Spleen (tissue), 11 donors: ENCODE measurements around the gene PDE8B. TPM values are rescaled to one million over a fixed set of nuclear protein-coding genes. Genes with fewer than 3 reads are reported as not detected.

Experiments used
- DNase-seq: peaks from one replicate; pipeline ENCODE4 v3.0.0-alpha.2; 2020
- H3K27ac ChIP-seq, 8 donors: fragments of 200-600 bp; sonication (generic) in 7 of 8; 1 replicate in 4 of 8; 2 replicates in 4 of 8; pipeline versions ENCODE4 v1.5.0 to v1.8.0; 2016 to 2021; ENCODE audit warnings: inconsistent platforms in 4 of 8, mild to moderate bottlenecking in 4 of 8, moderate library complexity in 1 of 8
- H3K27me3 ChIP-seq, 7 donors: fragments of 200-600 bp; sonication (generic) in 6 of 7; replicated peaks in 1 of 7; 1 replicate in 4 of 7; 2 replicates in 3 of 7; pipeline versions ENCODE4 v1.5.0 to v1.8.0; 2016 to 2021; ENCODE audit warnings: inconsistent platforms in 3 of 7, mild to moderate bottlenecking in 1 of 7
- H3K36me3 ChIP-seq, 6 donors: fragments of 200-600 bp; sonication (generic) in 5 of 6; 1 replicate in 4 of 6; 2 replicates in 2 of 6; pipeline versions ENCODE4 v1.5.0 to v1.8.0; 2016 to 2021; ENCODE audit warnings: inconsistent platforms in 2 of 6
- H3K4me1 ChIP-seq, 6 donors: fragments of 200-600 bp; sonication (generic) in 5 of 6; 1 replicate in 3 of 6; 2 replicates in 3 of 6; pipeline versions ENCODE4 v1.5.0 to v1.8.0; 2016 to 2021; ENCODE audit warnings: inconsistent platforms in 3 of 6
- H3K4me3 ChIP-seq, 8 donors: fragments of 200-600 bp; sonication (generic) in 7 of 8; 1 replicate in 4 of 8; 2 replicates in 4 of 8; pipeline versions ENCODE4 v1.5.0 to v1.8.0; 2016 to 2021; ENCODE audit warnings: inconsistent platforms in 4 of 8, mild to moderate bottlenecking in 4 of 8, moderate library complexity in 2 of 8
- H3K9me3 ChIP-seq, 8 donors: fragments of 200-600 bp; sonication (generic) in 7 of 8; 1 replicate in 4 of 8; 2 replicates in 4 of 8; pipeline versions ENCODE4 v1.5.0 to v1.8.0; 2016 to 2021; ENCODE audit warnings: inconsistent platforms in 4 of 8
- POLR2A ChIP-seq, 3 donors: fragments of 450-650 bp; IDR thresholded peaks; one replicate each; pipeline ENCODE4 v1.5.1; 2017; ENCODE audit warnings: antibody characterized with exemption in 3 of 3, mild to moderate bottlenecking in 1 of 3
- POLR2AphosphoS5 ChIP-seq, 3 donors: sonication (generic); formaldehyde crosslinking; IDR thresholded peaks; one replicate each; pipeline ENCODE4 v1.5.1; 2017; ENCODE audit warnings: antibody characterized with exemption in 3 of 3
- WGBS, 5 donors: extraction: QIAGEN DNeasy Blood & Tissue Kit in 3 of 5; methylation state at CpG; one replicate each; pipeline versions ENCODE4 v1.1.5 to v1.1.7; 2013 to 2018; 5-methylcytosine and 5-hydroxymethylcytosine counted together
- intact Hi-C: fragments of 100-400 bp; cut with DNase I; formaldehyde crosslinking; loops from one replicate; pipeline ENCODE4 v1.15.0; 2023; ENCODE audit warnings: low total_unique reads
- polyA plus RNA-seq, 3 donors: library from polyadenylated mRNA; stranded (reverse); fragments of 200-250 nt; gene quantifications; one replicate each; pipeline ENCODE4 v1.2.1, GENCODE V29; 2013
- total RNA-seq, 7 donors: library from RNA; depleted of rRNA in 3 of 7; stranded (reverse); fragments of >200 nt in 3 of 7; fragmentation: NEBNext Ultra II Directional in 4 of 7; extraction: Animal tissue kit (Norgen Biotek cat#: 25700) in 4 of 7; gene quantifications; one replicate each; pipeline versions ENCODE4 v1.1.0 to v1.2.1, GENCODE V29; 2016 to 2021
- TF ChIP-seq, protein P1 (sequence below), 11 experiments: fragments of 200-600 bp in 7 of 11; fragments of 450-650 bp in 4 of 11; sonication (generic) in 4 of 11; IDR thresholded peaks in 8 of 11; conservative IDR thresholded peaks in 3 of 11; 1 replicate in 7 of 11; 2 replicates in 4 of 11; pipeline versions ENCODE4 v1.4.0 to v1.8.0; 2016 to 2021; ENCODE audit warnings: antibody characterized with exemption in 11 of 11, inconsistent platforms in 4 of 11, mild to moderate bottlenecking in 1 of 11
- donor health status: healthy with polysubstance abuse.
- donor health status: DM: no; HTN: no; CAD: no; lungs with moderate emphysema.
- donor health status: DM: no; HTN: no; CAD: no.
- donor health status: Bipolar disorder and iron deficiency.
- donor health status: healthy.
- donor health status: DM: no; HTN: no; CAD: no.
- donor health status: DM: yes; HTN: yes; CAD: no.

The PDE8B gene
- total and polyA plus RNA-seq, 10 donors, result 0.18 to 1.9 (median 0.85) TPM

DNA sequence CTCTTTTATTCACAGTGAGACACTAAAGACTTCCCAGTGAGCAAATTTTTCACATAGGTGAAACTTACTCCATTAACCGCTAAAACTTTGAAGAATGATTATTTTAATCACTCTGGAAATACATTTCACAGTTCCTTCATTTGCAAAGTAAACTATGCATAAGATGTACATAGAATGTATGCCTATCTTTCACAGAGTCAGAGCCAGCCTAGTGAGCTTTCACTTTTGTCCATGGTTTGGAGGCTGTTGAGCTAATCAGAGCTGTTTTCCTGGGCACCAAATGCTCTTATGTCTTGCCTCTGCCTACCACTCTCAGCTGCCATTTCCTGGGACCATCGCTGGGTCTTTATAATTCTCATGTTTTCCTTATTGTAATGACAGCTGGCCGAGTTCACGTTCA lies 67.3 kb downstream of the PDE8B start:
- DNase-seq, result no peak
- no peak overlapping the region for H3K4me3 ChIP-seq
- TF ChIP-seq POLR2A (IDR thresholded peaks at IDR 0.05) (no peak), POLR2AphosphoS5 (IDR thresholded peaks at IDR 0.05) (no peak)
- TF ChIP-seq, protein P1, sequence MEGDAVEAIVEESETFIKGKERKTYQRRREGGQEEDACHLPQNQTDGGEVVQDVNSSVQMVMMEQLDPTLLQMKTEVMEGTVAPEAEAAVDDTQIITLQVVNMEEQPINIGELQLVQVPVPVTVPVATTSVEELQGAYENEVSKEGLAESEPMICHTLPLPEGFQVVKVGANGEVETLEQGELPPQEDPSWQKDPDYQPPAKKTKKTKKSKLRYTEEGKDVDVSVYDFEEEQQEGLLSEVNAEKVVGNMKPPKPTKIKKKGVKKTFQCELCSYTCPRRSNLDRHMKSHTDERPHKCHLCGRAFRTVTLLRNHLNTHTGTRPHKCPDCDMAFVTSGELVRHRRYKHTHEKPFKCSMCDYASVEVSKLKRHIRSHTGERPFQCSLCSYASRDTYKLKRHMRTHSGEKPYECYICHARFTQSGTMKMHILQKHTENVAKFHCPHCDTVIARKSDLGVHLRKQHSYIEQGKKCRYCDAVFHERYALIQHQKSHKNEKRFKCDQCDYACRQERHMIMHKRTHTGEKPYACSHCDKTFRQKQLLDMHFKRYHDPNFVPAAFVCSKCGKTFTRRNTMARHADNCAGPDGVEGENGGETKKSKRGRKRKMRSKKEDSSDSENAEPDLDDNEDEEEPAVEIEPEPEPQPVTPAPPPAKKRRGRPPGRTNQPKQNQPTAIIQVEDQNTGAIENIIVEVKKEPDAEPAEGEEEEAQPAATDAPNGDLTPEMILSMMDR (IDR thresholded peaks at IDR 0.05 in 8 of 11, conservative IDR thresholded peaks at IDR 0.05 in 3 of 11), result no peak
- WGBS, 5 donors, result 90 to 93% (median 91%) methylated on average over 4 of the region's 4 CpGs
- intact Hi-C loops, result no loop called here
- H3K27ac ChIP-seq, result no peak overlapping the region
- H3K36me3 ChIP-seq, result no peaks in the 10 kb centered on the region
- no peaks in the 10 kb centered on the region for H3K4me1 ChIP-seq
- H3K27me3 ChIP-seq, result no peaks in the 10 kb centered on the region
- H3K9me3 ChIP-seq, result no peaks in the 10 kb centered on the region

DNA sequence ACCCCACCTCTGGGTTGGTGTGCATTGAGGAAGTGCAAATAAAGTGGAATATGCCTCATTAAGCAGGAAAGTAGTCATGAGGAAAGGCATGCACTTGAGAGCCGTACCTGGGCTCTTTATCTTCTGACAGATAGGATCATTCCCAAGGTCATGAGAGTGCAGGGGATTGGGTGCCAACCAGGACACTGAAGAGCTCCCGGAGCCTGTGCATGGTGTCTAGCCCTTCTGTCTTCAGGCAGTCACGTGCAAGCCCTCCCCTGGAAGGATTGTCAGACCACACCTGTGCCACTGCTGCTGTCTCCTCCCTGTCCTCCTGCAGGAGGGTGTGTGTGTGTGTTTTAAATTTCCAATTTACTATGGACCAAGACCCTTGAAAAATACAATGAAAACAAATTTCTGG lies 69.6 kb downstream of the PDE8B start:
- 61 to 98% (median 78%) methylated on average over 3 of the region's 3 CpGs for WGBS, 5 donors
- Histone ChIP-seq H3K4me1 (no peaks in the 10 kb centered on the region), H3K9me3 (no peaks in the 10 kb centered on the region), H3K27ac (no peak overlapping the region), H3K4me3 (no peak overlapping the region), H3K36me3 (no peaks in the 10 kb centered on the region), H3K27me3 (no peaks in the 10 kb centered on the region)
- TF ChIP-seq POLR2AphosphoS5 (IDR thresholded peaks at IDR 0.05) (no peak), POLR2A (IDR thresholded peaks at IDR 0.05) (no peak)
- TF ChIP-seq, protein P1 (IDR thresholded peaks at IDR 0.05 in 8 of 11, conservative IDR thresholded peaks at IDR 0.05 in 3 of 11), result no peak
- no peak for DNase-seq
- intact Hi-C loops, result no loop called here

GRCh38 chr5:77281969-77282336 lies 71.5 kb downstream of the PDE8B start:
- Histone ChIP-seq H3K4me1 (no peaks in the 10 kb centered on the region), H3K27ac (no peak overlapping the region), H3K9me3 (no peaks in the 10 kb centered on the region), H3K4me3 (no peak overlapping the region), H3K27me3 (no peaks in the 10 kb centered on the region), H3K36me3 (no peaks in the 10 kb centered on the region)
- intact Hi-C loops, result no loop called here
- TF ChIP-seq, protein P1 (IDR thresholded peaks at IDR 0.05 in 8 of 11, conservative IDR thresholded peaks at IDR 0.05 in 3 of 11), result no peak
- no peak for TF ChIP-seq POLR2AphosphoS5 (IDR thresholded peaks at IDR 0.05)
- TF ChIP-seq POLR2A (IDR thresholded peaks at IDR 0.05), result no peak
- WGBS, 5 donors, result 76 to 90% (median 87%) methylated on average over 1 to 3 of the region's 3 CpGs
- DNase-seq, result no peak

DNA sequence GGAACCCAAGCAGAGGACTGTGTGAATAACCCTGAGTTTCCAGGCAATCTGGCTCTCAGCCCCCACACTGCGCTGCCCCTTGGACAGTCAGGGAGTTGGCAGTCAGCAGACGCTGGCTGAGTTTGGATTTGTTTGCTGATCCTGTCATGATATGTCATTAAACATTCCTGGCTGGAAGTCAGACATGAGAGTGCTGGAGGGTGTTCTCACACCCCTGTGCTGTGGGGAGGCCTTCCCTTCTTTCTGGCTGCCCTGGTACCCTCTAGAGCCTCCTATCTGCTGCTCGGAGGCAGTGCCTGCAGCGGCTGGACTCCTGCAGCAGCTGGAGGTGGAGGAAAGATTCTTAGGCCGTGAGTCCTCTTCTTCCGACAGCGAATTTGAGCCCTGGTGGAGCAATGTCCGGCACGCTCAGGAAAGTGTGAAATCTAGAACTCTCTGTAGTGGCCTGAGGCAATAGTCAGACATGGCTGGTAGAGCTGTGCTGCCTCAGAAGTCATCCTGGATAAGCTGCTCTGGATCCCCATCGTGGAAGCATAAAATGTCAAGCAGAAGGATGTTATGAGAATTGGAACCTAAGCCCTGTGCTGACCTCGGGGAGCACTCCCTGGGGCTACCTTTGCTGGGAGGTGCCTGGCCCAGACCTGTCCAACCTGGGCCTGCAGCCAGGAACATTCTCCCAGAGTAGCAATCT lies 72.0 kb downstream of the PDE8B start:
- no peak for DNase-seq
- no peak for TF ChIP-seq POLR2AphosphoS5 (IDR thresholded peaks at IDR 0.05)
- TF ChIP-seq POLR2A (IDR thresholded peaks at IDR 0.05), result no peak
- TF ChIP-seq, protein P1 (IDR thresholded peaks at IDR 0.05 in 8 of 11, conservative IDR thresholded peaks at IDR 0.05 in 3 of 11), result no peak
- Histone ChIP-seq H3K27me3 (no peaks in the 10 kb centered on the region), H3K36me3 (no peaks in the 10 kb centered on the region), H3K4me1 (no peaks in the 10 kb centered on the region), H3K27ac (no peak overlapping the region), H3K9me3 (no peaks in the 10 kb centered on the region), H3K4me3 (no peak overlapping the region)
- intact Hi-C loops, result no loop called here
- WGBS, 5 donors, result 71 to 89% (median 85%) methylated on average over 7 to 11 of the region's 11 CpGs
